Panc1 (cell line): ENCODE data around the gene IER3IP1. TPM values are rescaled to one million over a fixed set of nuclear protein-coding genes. Genes with fewer than 3 reads are reported as not detected.

ENCODE experiments used
- ATAC-seq: fragments of 200-7000 bp; cut with Tn5 transposase; 2 replicates; pipeline ENCODE4 v1.9.1; 2020; ENCODE audit warnings: mild to moderate bottlenecking, moderate library complexity
- BruUV-seq: library from RNA; stranded (reverse); fragments of 400-500 nt; replicated peaks from 2 replicates; lab custom pipeline; 2021; lab: Mats Ljungman, UMichigan
- CTCF ChIA-PET: fragments of 300-600 bp; sonication (Branson Sonifier 250); formaldehyde crosslinking; loops from one replicate; lab custom pipeline; 2022; ENCODE audit warnings: antibody characterized with exemption; lab: Charles Lee
- POLR2A ChIA-PET: fragments of 300-600 bp; sonication (Branson Sonifier 250); formaldehyde crosslinking; loops from one replicate; lab custom pipeline; 2022; ENCODE audit warnings: antibody characterized with exemption; lab: Charles Lee
- DNase-seq: peaks from one replicate; pipeline ENCODE4 v3.0.0-alpha.2; 2010; ENCODE audit warnings: low read depth, low spot score
- H3K27ac ChIP-seq: 2 replicates; pipeline ENCODE4 v1.5.1; 2011; ENCODE audit warnings: mild to moderate bottlenecking, low read length, inconsistent platforms
- H3K27me3 ChIP-seq: fragments of 200-500 bp; sonication (Bioruptor generic); 2 replicates; pipeline ENCODE4 v1.6.0; 2014; ENCODE audit warnings: low read length, inconsistent platforms; ENCODE audit not compliant: control insufficient read depth, insufficient read depth
- H3K36me3 ChIP-seq: fragments of 200-500 bp; sonication (Bioruptor generic); 2 replicates; pipeline ENCODE4 v1.5.1; 2014; ENCODE audit warnings: inconsistent platforms, mild to moderate bottlenecking, low read length, moderate library complexity; ENCODE audit not compliant: control insufficient read depth, insufficient read depth
- H3K4me1 ChIP-seq: 2 replicates; pipeline ENCODE4 v1.5.1; 2011; ENCODE audit warnings: inconsistent platforms, mild to moderate bottlenecking, low read length, moderate library complexity; ENCODE audit not compliant: control insufficient read depth, insufficient read depth
- H3K4me3 ChIP-seq, 2 experiments: 2 replicates each; pipeline ENCODE4 v1.5.1; 2011 to 2012; ENCODE audit warnings: low read depth in 2 of 2, low read length in 2 of 2, mild to moderate bottlenecking in 2 of 2, inconsistent platforms in 1 of 2, moderate library complexity in 1 of 2
- H3K9me3 ChIP-seq: fragments of 200-500 bp; sonication (Bioruptor generic); 2 replicates; pipeline ENCODE4 v1.5.1; 2014; ENCODE audit warnings: low read depth, mild to moderate bottlenecking, inconsistent platforms, low read length, moderate library complexity; ENCODE audit not compliant: control insufficient read depth, insufficient read depth
- CTCF ChIP-seq: fragments of 450-650 bp; IDR thresholded peaks from 2 replicates; pipeline ENCODE4 v1.5.1; 2017; ENCODE audit warnings: mild to moderate bottlenecking
- POLR2AphosphoS5 ChIP-seq: IDR thresholded peaks from 2 replicates; pipeline ENCODE4 v1.6.1; 2012; ENCODE audit warnings: mild to moderate bottlenecking, low read depth, low read length, moderate library complexity
- SIN3A ChIP-seq: IDR thresholded peaks from 2 replicates; pipeline ENCODE4 v1.6.1; 2012; ENCODE audit warnings: low read depth, mild to moderate bottlenecking, low read length, moderate library complexity, borderline replicate concordance; ENCODE audit not compliant: insufficient read depth
- TCF7L2 ChIP-seq: IDR thresholded peaks from 2 replicates; pipeline ENCODE4 v1.6.1; 2011; ENCODE audit warnings: mild to moderate bottlenecking, low read depth, low read length, inconsistent platforms
- in situ Hi-C: cut with HindIII; loops from 2 replicates; pipeline ENCODE4 v1.10.0; 2016; ENCODE audit warnings: low sequenced_read_pairs, low pct_unique_long_range_greater_than_20kb
- intact Hi-C: fragments of 100-400 bp; cut with micrococcal nuclease; formaldehyde crosslinking; loops from one replicate; pipeline ENCODE4 v1.10.0; 2022; ENCODE audit not compliant: unreplicated experiment
- total RNA-seq: library from RNA; stranded (reverse); gene quantifications from one replicate; pipeline ENCODE4 v1.2.1, GENCODE V29; 2021; ENCODE audit not compliant: unreplicated experiment
- TF ChIP-seq, protein P1 (sequence below), 2 experiments: IDR thresholded peaks; 2 replicates each; pipeline ENCODE4 v1.6.1; 2011 to 2012; ENCODE audit warnings: low read depth in 2 of 2, control low read depth in 1 of 2, low read length in 1 of 2, mild to moderate bottlenecking in 1 of 2, moderate library complexity in 1 of 2; ENCODE audit not compliant: insufficient read depth in 1 of 2

IER3IP1 gene
- total RNA-seq, 1 experiment from 2014 or later: 8.5 TPM

DNA sequence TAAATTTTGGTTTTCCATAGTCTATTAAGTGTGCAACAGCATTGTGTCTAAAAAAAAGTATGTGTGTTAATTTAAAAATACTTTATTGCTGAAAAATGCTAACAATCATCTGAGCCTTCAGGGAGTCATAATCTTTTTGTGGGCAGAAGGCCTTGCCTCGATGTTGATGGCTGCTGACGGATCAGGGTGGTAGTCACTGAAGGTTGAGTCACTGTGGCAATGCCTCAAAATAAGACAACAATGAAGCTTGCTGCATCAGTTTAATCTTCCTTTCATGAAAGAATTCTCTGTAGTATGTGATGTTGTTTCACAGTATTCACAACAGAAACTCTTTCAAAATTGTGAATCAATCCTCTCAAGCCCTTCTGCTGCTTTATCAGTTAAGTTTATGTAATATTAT lies 57.2 kb downstream of the IER3IP1 start:
- Histone ChIP-seq H3K4me1 (no peaks in the 10 kb centered on the region), H3K27me3 (no peaks in the 10 kb centered on the region), H3K36me3 (no peaks in the 10 kb centered on the region), H3K27ac (no peak overlapping the region), H3K9me3 (no peaks in the 10 kb centered on the region), H3K4me3 (no peak overlapping the region)
- TF ChIP-seq, protein P1, sequence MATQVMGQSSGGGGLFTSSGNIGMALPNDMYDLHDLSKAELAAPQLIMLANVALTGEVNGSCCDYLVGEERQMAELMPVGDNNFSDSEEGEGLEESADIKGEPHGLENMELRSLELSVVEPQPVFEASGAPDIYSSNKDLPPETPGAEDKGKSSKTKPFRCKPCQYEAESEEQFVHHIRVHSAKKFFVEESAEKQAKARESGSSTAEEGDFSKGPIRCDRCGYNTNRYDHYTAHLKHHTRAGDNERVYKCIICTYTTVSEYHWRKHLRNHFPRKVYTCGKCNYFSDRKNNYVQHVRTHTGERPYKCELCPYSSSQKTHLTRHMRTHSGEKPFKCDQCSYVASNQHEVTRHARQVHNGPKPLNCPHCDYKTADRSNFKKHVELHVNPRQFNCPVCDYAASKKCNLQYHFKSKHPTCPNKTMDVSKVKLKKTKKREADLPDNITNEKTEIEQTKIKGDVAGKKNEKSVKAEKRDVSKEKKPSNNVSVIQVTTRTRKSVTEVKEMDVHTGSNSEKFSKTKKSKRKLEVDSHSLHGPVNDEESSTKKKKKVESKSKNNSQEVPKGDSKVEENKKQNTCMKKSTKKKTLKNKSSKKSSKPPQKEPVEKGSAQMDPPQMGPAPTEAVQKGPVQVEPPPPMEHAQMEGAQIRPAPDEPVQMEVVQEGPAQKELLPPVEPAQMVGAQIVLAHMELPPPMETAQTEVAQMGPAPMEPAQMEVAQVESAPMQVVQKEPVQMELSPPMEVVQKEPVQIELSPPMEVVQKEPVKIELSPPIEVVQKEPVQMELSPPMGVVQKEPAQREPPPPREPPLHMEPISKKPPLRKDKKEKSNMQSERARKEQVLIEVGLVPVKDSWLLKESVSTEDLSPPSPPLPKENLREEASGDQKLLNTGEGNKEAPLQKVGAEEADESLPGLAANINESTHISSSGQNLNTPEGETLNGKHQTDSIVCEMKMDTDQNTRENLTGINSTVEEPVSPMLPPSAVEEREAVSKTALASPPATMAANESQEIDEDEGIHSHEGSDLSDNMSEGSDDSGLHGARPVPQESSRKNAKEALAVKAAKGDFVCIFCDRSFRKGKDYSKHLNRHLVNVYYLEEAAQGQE (IDR thresholded peaks at IDR 0.05; ENCODE audit: insufficient read depth in 1 of 2, low read depth in 2 of 2, low read length in 1 of 2): no peak
- TF ChIP-seq TCF7L2: no peak
- in situ Hi-C loops (no loop called here), intact Hi-C loops (no loop called here)
- ATAC-seq (no peak), DNase-seq (no peak)
- CTCF ChIA-PET: no interaction called here
- BruUV-seq: no TSS peak
- POLR2A ChIA-PET: no interaction called here

DNA sequence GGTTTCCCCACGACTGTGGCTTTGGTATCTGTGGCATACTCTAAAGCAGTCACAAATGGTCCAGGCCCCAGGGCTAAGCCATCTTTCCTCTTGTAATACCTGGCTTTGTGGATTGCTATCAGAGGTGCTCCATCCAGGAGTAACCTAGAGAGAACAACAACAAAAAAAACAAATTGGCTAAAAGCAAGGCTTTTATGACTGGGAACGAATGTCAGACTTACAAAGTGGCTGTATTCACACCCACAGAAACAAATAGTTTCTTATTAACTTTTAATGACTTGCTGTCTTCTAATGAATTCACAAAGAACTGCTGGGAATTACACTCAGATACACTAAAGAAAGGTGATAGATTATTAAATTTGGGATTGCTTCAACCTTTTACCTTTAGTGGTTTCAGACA lies 61.0 kb downstream of the IER3IP1 start:
- POLR2A ChIA-PET: no interaction called here
- BruUV-seq: no TSS peak

More for the DNA sequence above, 61.0 kb downstream of the IER3IP1 start:
- no peak overlapping the region for H3K4me3 ChIP-seq
- no peak for ATAC-seq
- no peaks in the 10 kb centered on the region for H3K4me1 ChIP-seq
- in situ Hi-C loops (no loop called here), intact Hi-C loops (no loop called here)
- DNase-seq: no peak
- no peaks in the 10 kb centered on the region for H3K9me3 ChIP-seq
- TF ChIP-seq TCF7L2 (no peak), POLR2AphosphoS5 (no peak), CTCF (no peak), SIN3A (no peak)
- TF ChIP-seq, protein P1 (IDR thresholded peaks at IDR 0.05; ENCODE audit: insufficient read depth in 1 of 2, low read depth in 2 of 2, low read length in 1 of 2): no peak
- CTCF ChIA-PET: no interaction called here
- no peaks in the 10 kb centered on the region for H3K27me3 ChIP-seq
- H3K27ac ChIP-seq: no peak overlapping the region
- H3K36me3 ChIP-seq: no peaks in the 10 kb centered on the region; the same call in 1 of the 2 replicates
